A673 (cell line): ENCODE data around the gene ZNF432. TPM values are rescaled to one million over a fixed set of nuclear protein-coding genes. Genes with fewer than 3 reads are reported as not detected.
A peak's percentile ranks its signal among the peaks of the same experiment; 100 is the strongest.
"Not testable (repeated sequence)": the region's sequence is repeated elsewhere in the genome, so short reads cannot be mapped to it uniquely, and the experiment has no call there.

Experiments used
- BruUV-seq: library from RNA; stranded (reverse); fragments of 400-500 nt; replicated peaks from 2 replicates; lab custom pipeline; 2021; lab: Mats Ljungman, UMichigan
- CTCF ChIA-PET: fragments of 300-600 bp; sonication (Branson Sonifier 250); formaldehyde crosslinking; loops from one replicate; lab custom pipeline; 2022; ENCODE audit warnings: antibody characterized with exemption; lab: Charles Lee
- POLR2A ChIA-PET: fragments of 300-600 bp; sonication (Branson Sonifier 250); formaldehyde crosslinking; loops from one replicate; lab custom pipeline; 2022; ENCODE audit warnings: antibody characterized with exemption; ENCODE audit not compliant: low non-redundant PET; lab: Charles Lee
- DNase-seq: peaks from one replicate; pipeline ENCODE4 v3.0.0-alpha.2; 2015; ENCODE audit warnings: low spot score
- H3K27ac ChIP-seq: fragments of 200-600 bp; sonication (generic); 2 replicates; pipeline ENCODE4 v1.5.1; 2016; ENCODE audit warnings: mixed run types, low read depth, mild to moderate bottlenecking, mixed read lengths, antibody characterized with exemption, low read length; ENCODE audit not compliant: poor library complexity, severe bottlenecking
- H3K27me3 ChIP-seq: fragments of 200-600 bp; sonication (generic); replicated peaks from 2 replicates; pipeline ENCODE4 v1.6.1; 2017; ENCODE audit warnings: mixed run types, low read depth, mild to moderate bottlenecking, mixed read lengths, antibody characterized with exemption, low read length; ENCODE audit not compliant: insufficient read depth, poor library complexity
- H3K36me3 ChIP-seq: fragments of 200-600 bp; sonication (generic); 2 replicates; pipeline ENCODE4 v1.6.1; 2016; ENCODE audit warnings: mixed run types, mild to moderate bottlenecking, mixed read lengths, antibody characterized with exemption, low read length; ENCODE audit not compliant: insufficient read depth, poor library complexity, severe bottlenecking
- H3K4me1 ChIP-seq: fragments of 200-600 bp; sonication (generic); 2 replicates; pipeline ENCODE4 v1.6.1; 2017; ENCODE audit warnings: mixed run types, mild to moderate bottlenecking, mixed read lengths, antibody characterized with exemption, low read length; ENCODE audit not compliant: insufficient read depth, poor library complexity, severe bottlenecking
- H3K4me3 ChIP-seq: fragments of 200-600 bp; sonication (generic); 2 replicates; pipeline ENCODE4 v1.5.1; 2016; ENCODE audit warnings: low read depth, mixed run types, mild to moderate bottlenecking, mixed read lengths, low read length; ENCODE audit not compliant: poor library complexity, severe bottlenecking
- H3K9me3 ChIP-seq: fragments of 200-600 bp; sonication (generic); 2 replicates; pipeline ENCODE4 v1.6.1; 2016; ENCODE audit warnings: mixed run types, low read depth, mild to moderate bottlenecking, mixed read lengths, antibody characterized with exemption, low read length; ENCODE audit not compliant: poor library complexity, severe bottlenecking
- CTCF ChIP-seq: fragments of 300-800, 200-600 bp; sonication (generic); conservative IDR thresholded peaks from 2 replicates; pipeline ENCODE4 v1.5.1; 2017; ENCODE audit warnings: low read depth, mild to moderate bottlenecking, antibody characterized with exemption, low read length, moderate library complexity, mixed read lengths
- EZH2 ChIP-seq: fragments of 200-600 bp; sonication (generic); IDR thresholded peaks from 2 replicates; pipeline ENCODE4 v1.6.1; 2017; ENCODE audit warnings: borderline replicate concordance, low read depth, mild to moderate bottlenecking, mixed read lengths, antibody characterized with exemption, low read length; ENCODE audit not compliant: poor library complexity, severe bottlenecking
- intact Hi-C: fragments of 100-400 bp; cut with micrococcal nuclease; formaldehyde crosslinking; loops from one replicate; pipeline ENCODE4 v1.10.0; 2022; ENCODE audit not compliant: unreplicated experiment
- total RNA-seq: library from RNA; stranded (reverse); gene quantifications from 2 replicates; pipeline ENCODE4 v1.2.3, GENCODE V29; 2021

ZNF432 gene
- total RNA-seq, 1 experiment from 2014 or later: 13.2 TPM

GRCh38 chr19:52028027-52028779 lies 20.4 kb downstream of the ZNF432 start, which contains the start of gene ZNF614:
TSS of gene ZNF614 (minus strand) at chr19:52028379. CDS start at chr19:52025745, 2,634 bp downstream.
- H3K27me3 ChIP-seq: no peaks in the 10 kb centered on the region
- DNase-seq: peak; percentile 89
- intact Hi-C loops: loop anchor here (2.0 kb wide), 1 partner anchor 21 kb away; the partner anchor contains the start of gene ZNF432
- no TSS peak for BruUV-seq
- ChIA-PET POLR2A (no interaction called here), CTCF (no interaction called here)
- H3K9me3 ChIP-seq: peaks cover 57% of the 10 kb centered on the region
- peak within 1 kb of the TSS; percentile 69 for H3K4me3 ChIP-seq
- H3K4me1 ChIP-seq: no peaks in the 10 kb centered on the region
- TF ChIP-seq EZH2: no peak
- no peak for TF ChIP-seq CTCF
- H3K27ac ChIP-seq: peak within 1 kb of the TSS; percentile 91
- peaks cover 36% of the 10 kb centered on the region for H3K36me3 ChIP-seq

- CTCF ChIA-PET: not testable (repeated sequence)
- H3K36me3 ChIP-seq: peaks cover 45% of the 10 kb centered on the region
These were observed 22.2 kb downstream of the ZNF432 start for GRCh38 chr19:52026255-52026990.

GRCh38 chr19:52024478-52024877 lies 24.2 kb downstream of the ZNF432 start:
- POLR2A ChIA-PET, H3K27me3 ChIP-seq, H3K4me1 ChIP-seq, H3K4me3 ChIP-seq, BruUV-seq, DNase-seq, CTCF ChIA-PET, H3K27ac ChIP-seq, intact Hi-C loops: not testable (repeated sequence)
- H3K36me3 ChIP-seq: peaks cover 61% of the 10 kb centered on the region
- H3K9me3 ChIP-seq: peaks cover 41% of the 10 kb centered on the region

More at GRCh38 chr19:52026255-52026990, 22.2 kb downstream of the ZNF432 start:
- intact Hi-C loops, POLR2A ChIA-PET, BruUV-seq, H3K27me3 ChIP-seq, H3K27ac ChIP-seq, DNase-seq, H3K4me3 ChIP-seq, H3K4me1 ChIP-seq: not testable (repeated sequence)
- peaks cover 44% of the 10 kb centered on the region for H3K9me3 ChIP-seq

GRCh38 chr19:52022193-52022592 lies 26.4 kb downstream of the ZNF432 start:
- Histone ChIP-seq H3K4me3 (no peak overlapping the region), H3K4me1 (no peaks in the 10 kb centered on the region), H3K9me3 (peaks cover 55% of the 10 kb centered on the region), H3K36me3 (peaks cover 84% of the 10 kb centered on the region), H3K27me3 (no peaks in the 10 kb centered on the region), H3K27ac (no peak overlapping the region)
- TF ChIP-seq CTCF (no peak), EZH2 (no peak)
- intact Hi-C loops: no loop called here
- no TSS peak for BruUV-seq
- ChIA-PET CTCF (no interaction called here), POLR2A (no interaction called here)
- DNase-seq: no peak
